Stimulated activated naive B cell treated with anti-CD40 and anti-IgM and Interleukin-4, amounts not matched to agents 10 μg/mL and 1 μg/mL and 100 μg/mL, for 72 hours (primary cell): ENCODE measurements around the gene QSOX2.

ENCODE experiments used
- ATAC-seq, 2 donors: fragments of 150-1000 bp; cut with Tn5 transposase; replicated peaks; 2 replicates each; pipeline ENCODE4 v1.10.0; 2021; ENCODE audit warnings: moderate library complexity in 1 of 2
- DNase-seq: peaks from one replicate; pipeline ENCODE4 v3.0.0; 2021
- H3K27ac Mint-ChIP-seq: one replicate; pipeline ENCODE4 v1.8.0; 2022; ENCODE audit warnings: mild to moderate bottlenecking, mixed read lengths
- H3K27me3 Mint-ChIP-seq, 2 donors: one replicate each; pipeline ENCODE4 v1.8.0; 2022; ENCODE audit warnings: mixed read lengths in 2 of 2
- H3K36me3 Mint-ChIP-seq, 2 donors: one replicate each; pipeline ENCODE4 v1.8.0; 2022; ENCODE audit warnings: mixed read lengths in 2 of 2, mild to moderate bottlenecking in 1 of 2
- H3K4me1 Mint-ChIP-seq, 2 donors: one replicate each; pipeline ENCODE4 v1.8.0; 2022; ENCODE audit warnings: mixed read lengths in 2 of 2, mild to moderate bottlenecking in 1 of 2
- H3K4me3 Mint-ChIP-seq, 2 donors: one replicate each; pipeline ENCODE4 v1.8.0; 2022; ENCODE audit warnings: mild to moderate bottlenecking in 2 of 2, mixed read lengths in 2 of 2, moderate library complexity in 1 of 2
- H3K9me3 Mint-ChIP-seq, 2 donors: one replicate each; pipeline ENCODE4 v1.8.0; 2022; ENCODE audit warnings: mixed read lengths in 2 of 2, mild to moderate bottlenecking in 1 of 2

Gene QSOX2

DNA sequence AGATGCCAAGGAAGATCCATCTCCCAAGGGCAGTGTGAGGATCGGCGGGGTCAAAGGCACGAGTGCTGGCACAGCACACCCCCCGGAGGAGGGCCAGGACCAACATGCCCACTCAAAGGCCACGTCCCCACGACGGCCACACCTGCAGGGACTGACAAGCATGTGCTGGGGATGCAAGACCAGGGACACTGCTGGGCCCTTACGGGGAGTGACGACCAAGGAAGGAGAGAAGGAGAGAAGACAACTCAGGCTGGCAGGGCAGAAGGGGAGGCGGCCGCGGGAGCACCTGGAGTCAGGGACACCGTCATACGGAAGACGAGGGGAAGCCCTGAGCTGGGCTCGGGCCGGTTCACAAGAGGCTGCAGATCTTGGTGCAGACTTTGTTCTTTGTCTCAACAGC is 10.4 kb downstream of the QSOX2 start:
- ATAC-seq (no peak), DNase-seq (no peak)
- Mint-ChIP-seq H3K4me1 (peaks cover 62 to 94% of the 10 kb centered on the region in 2 donors), H3K9me3 (peaks cover 0 to 1% of the 10 kb centered on the region in 2 donors), H3K27ac (peak overlapping the region; percentile 14), H3K27me3 (no peaks in the 10 kb centered on the region), H3K4me3 (peak overlapping the region in 1 of 2 donors; percentile 69), H3K36me3 (peaks cover 57 to 62% of the 10 kb centered on the region in 2 donors)

- peaks cover 61 to 94% of the 10 kb centered on the region in 2 donors for H3K4me1 Mint-ChIP-seq
- H3K36me3 Mint-ChIP-seq: peaks cover 62 to 63% of the 10 kb centered on the region in 2 donors
- H3K27ac Mint-ChIP-seq: peak overlapping the region; percentile 14
- ATAC-seq (no peak), DNase-seq (no peak)
- peak overlapping the region; percentile 55 to 69 for H3K4me3 Mint-ChIP-seq
- peaks cover 0 to 1% of the 10 kb centered on the region in 2 donors for H3K9me3 Mint-ChIP-seq
- H3K27me3 Mint-ChIP-seq: no peaks in the 10 kb centered on the region
Observed at GRCh38 chr9:136234597-136234996, 11.0 kb downstream of the QSOX2 start.

- Mint-ChIP-seq H3K4me3 (peak overlapping the region; percentile 37 to 53), H3K27ac (peak overlapping the region; percentile 47), H3K36me3 (peaks cover 61 to 64% of the 10 kb centered on the region in 2 donors), H3K27me3 (no peaks in the 10 kb centered on the region), H3K9me3 (peaks cover 0 to 1% of the 10 kb centered on the region in 2 donors), H3K4me1 (peaks cover 54 to 92% of the 10 kb centered on the region in 2 donors)
- DNase-seq: no peak
- ATAC-seq: no peak
Observed at GRCh38 chr9:136233868-136234267, 11.7 kb downstream of the QSOX2 start.

GRCh38 chr9:136233411-136233810 is 12.2 kb downstream of the QSOX2 start:
- Mint-ChIP-seq H3K27me3 (no peaks in the 10 kb centered on the region), H3K4me1 (peaks cover 54 to 92% of the 10 kb centered on the region in 2 donors), H3K4me3 (peak overlapping the region; percentile 37 to 53), H3K36me3 (peaks cover 61 to 62% of the 10 kb centered on the region in 2 donors), H3K9me3 (peaks cover 0 to 1% of the 10 kb centered on the region in 2 donors), H3K27ac (peak overlapping the region; percentile 47)
- DNase-seq: no peak
- no peak for ATAC-seq

GRCh38 chr9:136232969-136233368 is 12.6 kb downstream of the QSOX2 start:
- H3K36me3 Mint-ChIP-seq: peaks cover 59 to 63% of the 10 kb centered on the region in 2 donors
- H3K4me3 Mint-ChIP-seq: peak overlapping the region in 1 of 2 donors; percentile 53
- no peak overlapping the region for H3K27ac Mint-ChIP-seq
- no peak for ATAC-seq
- DNase-seq: no peak
- H3K9me3 Mint-ChIP-seq: peaks cover 0 to 1% of the 10 kb centered on the region in 2 donors
- peaks cover 54 to 92% of the 10 kb centered on the region in 2 donors for H3K4me1 Mint-ChIP-seq
- no peaks in the 10 kb centered on the region for H3K27me3 Mint-ChIP-seq

GRCh38 chr9:136231478-136232297 is 13.9 kb downstream of the QSOX2 start:
- peaks cover 55 to 66% of the 10 kb centered on the region in 2 donors for H3K36me3 Mint-ChIP-seq
- no peaks in the 10 kb centered on the region for H3K27me3 Mint-ChIP-seq
- H3K4me1 Mint-ChIP-seq: peaks cover 58 to 98% of the 10 kb centered on the region in 2 donors
- peak overlapping the region; percentile 50 to 67 for H3K4me3 Mint-ChIP-seq
- ATAC-seq (peak; percentile 74 to 79), DNase-seq (no peak)
- H3K27ac Mint-ChIP-seq: peak overlapping the region; percentile 73
- peaks cover 0 to 1% of the 10 kb centered on the region in 2 donors for H3K9me3 Mint-ChIP-seq

GRCh38 chr9:136230773-136231172 is 14.8 kb downstream of the QSOX2 start:
- H3K4me1 Mint-ChIP-seq: peaks cover 67 to 98% of the 10 kb centered on the region in 2 donors
- peak overlapping the region; percentile 73 for H3K27ac Mint-ChIP-seq
- H3K36me3 Mint-ChIP-seq: peaks cover 57 to 68% of the 10 kb centered on the region in 2 donors
- no peak for ATAC-seq
- H3K9me3 Mint-ChIP-seq: peaks cover 0 to 1% of the 10 kb centered on the region in 2 donors
- no peak for DNase-seq
- no peak overlapping the region for H3K4me3 Mint-ChIP-seq
- H3K27me3 Mint-ChIP-seq: no peaks in the 10 kb centered on the region

DNA sequence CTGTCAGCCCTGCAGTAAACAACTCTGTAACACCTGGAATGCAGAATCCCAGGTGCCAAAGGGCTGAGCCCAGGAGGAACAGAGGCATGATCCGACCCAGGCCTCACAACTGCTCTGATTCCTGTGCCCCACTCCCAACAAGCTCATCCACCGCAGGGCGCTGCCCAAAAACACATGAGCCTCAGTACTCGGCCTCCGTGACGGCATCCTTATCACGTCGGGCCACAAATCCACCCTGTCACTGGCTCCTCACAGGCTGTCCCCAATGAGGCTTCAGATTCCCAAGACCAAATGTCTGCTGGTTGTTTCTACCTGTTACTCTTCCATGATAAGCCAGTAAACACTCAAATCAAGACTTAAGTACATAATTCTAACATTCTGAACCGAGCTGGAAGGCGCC is 15.2 kb downstream of the QSOX2 start:
- DNase-seq (no peak), ATAC-seq (no peak)
- Mint-ChIP-seq H3K36me3 (peaks cover 57 to 69% of the 10 kb centered on the region in 2 donors), H3K4me3 (no peak overlapping the region), H3K9me3 (peaks cover 0 to 1% of the 10 kb centered on the region in 2 donors), H3K27ac (peak overlapping the region; percentile 73), H3K27me3 (no peaks in the 10 kb centered on the region), H3K4me1 (peaks cover 71 to 98% of the 10 kb centered on the region in 2 donors)

GRCh38 chr9:136229096-136230065 is 16.2 kb downstream of the QSOX2 start:
- Mint-ChIP-seq H3K4me3 (no peak overlapping the region), H3K27ac (peak overlapping the region; percentile 0), H3K27me3 (no peaks in the 10 kb centered on the region), H3K9me3 (peaks cover 0 to 1% of the 10 kb centered on the region in 2 donors), H3K36me3 (peaks cover 47 to 66% of the 10 kb centered on the region in 2 donors), H3K4me1 (peaks cover 66 to 97% of the 10 kb centered on the region in 2 donors)
- no peak for DNase-seq
- no peak for ATAC-seq

DNA sequence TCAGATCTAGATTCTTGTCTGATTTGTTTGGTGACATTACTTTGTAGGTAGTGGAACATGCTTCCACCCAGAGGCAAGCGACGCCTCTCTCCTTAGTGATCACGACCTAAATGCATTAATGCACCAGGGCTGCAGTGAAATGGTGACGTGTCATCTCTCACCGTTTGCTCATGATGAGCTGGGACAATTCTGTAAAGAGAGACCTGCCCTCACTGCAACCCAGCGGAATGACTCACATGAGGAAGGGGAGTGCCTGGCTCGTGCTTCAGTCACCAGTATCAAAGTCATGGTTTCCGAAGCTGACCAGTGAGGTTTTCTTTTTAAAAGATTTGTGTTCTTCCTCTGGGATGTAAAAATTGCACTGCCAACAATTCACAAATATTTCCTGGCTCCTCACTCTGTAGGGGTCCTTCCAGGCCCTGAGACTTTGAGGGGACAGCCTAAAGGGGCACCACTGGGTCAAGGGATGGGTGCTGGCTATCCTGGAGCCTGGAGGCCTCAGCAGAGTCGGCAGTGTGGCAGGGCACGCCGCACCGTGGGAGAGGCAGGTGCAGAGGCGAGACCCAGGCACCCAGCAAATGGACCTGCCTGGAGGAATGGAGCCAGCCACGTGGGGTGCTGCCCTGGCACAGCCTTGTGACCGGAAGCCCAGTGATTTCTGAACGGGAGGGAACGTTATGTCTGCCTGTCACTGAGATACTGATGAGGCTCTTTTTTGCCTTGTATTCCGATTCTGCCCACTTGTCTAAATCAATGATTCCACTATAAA is 17.3 kb downstream of the QSOX2 start:
- no peak for DNase-seq
- Mint-ChIP-seq H3K27ac (peak overlapping the region; percentile 39), H3K4me3 (no peak overlapping the region)

GRCh38 chr9:136226680-136227407 is 18.8 kb downstream of the QSOX2 start:
- Mint-ChIP-seq H3K27me3 (no peaks in the 10 kb centered on the region), H3K9me3 (no peaks in the 10 kb centered on the region), H3K36me3 (peaks cover 50 to 72% of the 10 kb centered on the region in 2 donors), H3K27ac (peak overlapping the region; percentile 31), H3K4me1 (peaks cover 50 to 83% of the 10 kb centered on the region in 2 donors), H3K4me3 (peak overlapping the region in 1 of 2 donors; percentile 46)
- DNase-seq: no peak
- no peak for ATAC-seq

More for the DNA sequence above, 17.3 kb downstream of the QSOX2 start:
- no peaks in the 10 kb centered on the region for H3K9me3 Mint-ChIP-seq
- no peak for ATAC-seq
- no peaks in the 10 kb centered on the region for H3K27me3 Mint-ChIP-seq
- peaks cover 42 to 63% of the 10 kb centered on the region in 2 donors for H3K36me3 Mint-ChIP-seq
- H3K4me1 Mint-ChIP-seq: peaks cover 58 to 91% of the 10 kb centered on the region in 2 donors

GRCh38 chr9:136225748-136226679 is 19.6 kb downstream of the QSOX2 start:
- Mint-ChIP-seq H3K9me3 (no peaks in the 10 kb centered on the region), H3K27ac (peak overlapping the region; percentile 97), H3K4me1 (peaks cover 44 to 77% of the 10 kb centered on the region in 2 donors), H3K4me3 (peak overlapping the region; percentile 62 to 66), H3K27me3 (no peaks in the 10 kb centered on the region), H3K36me3 (peaks cover 51 to 71% of the 10 kb centered on the region in 2 donors)
- DNase-seq (peak; percentile 65), ATAC-seq (peak; percentile 83)
